HG02938 (cell line): ENCODE measurements around the gene NCAPH2.

ENCODE experiments used
- ATAC-seq: cut with Tn5 transposase; IDR thresholded peaks from one replicate; pipeline ENCODE4 v1.9.1; 2021; ENCODE audit warnings: mild to moderate bottlenecking, moderate library complexity; ENCODE audit not compliant: unreplicated experiment

Gene NCAPH2

GRCh38 chr22:50507991-50508884 lies at the start of gene NCAPH2:
Gene NCAPH2 (plus strand): TSS chr22:50508224. CDS start chr22:50508338, 114 bp downstream.
- ATAC-seq: peak; percentile 50

GRCh38 chr22:50459016-50459415 lies 49.0 kb upstream of the NCAPH2 start:
- no peak for ATAC-seq

GRCh38 chr22:50459496-50460140 lies 48.4 kb upstream of the NCAPH2 start:
- ATAC-seq: no peak

GRCh38 chr22:50460938-50461337 lies 47.1 kb upstream of the NCAPH2 start:
- ATAC-seq: no peak

GRCh38 chr22:50461536-50461935 lies 46.5 kb upstream of the NCAPH2 start:
- ATAC-seq: no peak

GRCh38 chr22:50461979-50462540 lies 46.0 kb upstream of the NCAPH2 start:
- ATAC-seq: no peak

GRCh38 chr22:50463188-50463900 lies 44.7 kb upstream of the NCAPH2 start:
- no peak for ATAC-seq

GRCh38 chr22:50464451-50464850 lies 43.6 kb upstream of the NCAPH2 start:
- ATAC-seq: no peak

- no peak for ATAC-seq
These were observed 42.7 kb upstream of the NCAPH2 start for GRCh38 chr22:50465066-50465930.

GRCh38 chr22:50467341-50467740 lies 40.7 kb upstream of the NCAPH2 start:
- ATAC-seq: no peak

- no peak for ATAC-seq
These were observed 40.1 kb upstream of the NCAPH2 start for GRCh38 chr22:50467773-50468440.

- ATAC-seq: no peak
These were observed 39.4 kb upstream of the NCAPH2 start for GRCh38 chr22:50468626-50469025.

GRCh38 chr22:50469377-50470305 lies 38.4 kb upstream of the NCAPH2 start:
- peak; percentile 50 for ATAC-seq

GRCh38 chr22:50470491-50470890 lies 37.5 kb upstream of the NCAPH2 start:
- no peak for ATAC-seq

- ATAC-seq: no peak
These were observed 36.7 kb upstream of the NCAPH2 start for GRCh38 chr22:50471197-50471847.

- no peak for ATAC-seq
These were observed 36.1 kb upstream of the NCAPH2 start for GRCh38 chr22:50471962-50472361.

- no peak for ATAC-seq
These were observed 34.9 kb upstream of the NCAPH2 start for GRCh38 chr22:50473088-50473487.
